Aorta (tissue), 5 donors: ENCODE data around the gene RCAN1. TPM values are rescaled to one million over a fixed set of nuclear protein-coding genes. Genes with fewer than 3 reads are reported as not detected.

Experiments used
- ATAC-seq: fragments of 200-7000 bp; cut with Tn5 transposase; one replicate; pipeline ENCODE4 v1.9.1; 2022; ENCODE audit warnings: moderate library complexity; ENCODE audit not compliant: low FRiP score
- DNase-seq, 2 donors: peaks; one replicate each; pipeline ENCODE4 v3.0.0-alpha.2; 2020
- H3K27ac ChIP-seq, 2 donors: one replicate each; pipeline ENCODE4 v1.5.1; 2013; ENCODE audit warnings: low read length in 2 of 2, mild to moderate bottlenecking in 2 of 2, moderate library complexity in 2 of 2, control low read depth in 1 of 2, inconsistent platforms in 1 of 2, low read depth in 1 of 2
- H3K27me3 ChIP-seq, 2 donors: one replicate each; pipeline ENCODE4 v1.6.1; 2013; ENCODE audit warnings: control low read depth in 1 of 2, low read length in 1 of 2, mild to moderate bottlenecking in 1 of 2, moderate library complexity in 1 of 2; ENCODE audit not compliant: insufficient read depth in 2 of 2, control insufficient read depth in 1 of 2
- H3K36me3 ChIP-seq, 2 donors: one replicate each; pipeline ENCODE4 v1.6.1; 2013; ENCODE audit warnings: control low read depth in 1 of 2, low read length in 1 of 2, mild to moderate bottlenecking in 1 of 2; ENCODE audit not compliant: insufficient read depth in 2 of 2, control insufficient read depth in 1 of 2
- H3K4me1 ChIP-seq, 2 donors: one replicate each; pipeline ENCODE4 v1.6.1; 2013; ENCODE audit warnings: low read length in 2 of 2, control low read depth in 1 of 2, mild to moderate bottlenecking in 1 of 2, moderate library complexity in 1 of 2; ENCODE audit not compliant: insufficient read depth in 2 of 2, control insufficient read depth in 1 of 2
- H3K4me3 ChIP-seq, 2 donors: one replicate each; pipeline ENCODE4 v1.5.1; 2013; ENCODE audit warnings: low read length in 2 of 2, control low read depth in 1 of 2, mild to moderate bottlenecking in 1 of 2
- H3K9me3 ChIP-seq: one replicate; pipeline ENCODE4 v1.6.1; 2013; ENCODE audit warnings: mild to moderate bottlenecking, low read length; ENCODE audit not compliant: control insufficient read depth
- WGBS, 2 donors: extraction: QIAGEN DNeasy Blood & Tissue Kit; methylation state at CpG; one replicate each; pipeline ENCODE4 v1.1.7; 2013; 5-methylcytosine and 5-hydroxymethylcytosine counted together
- intact Hi-C, 2 donors: fragments of 100-400 bp; cut with DNase I; formaldehyde crosslinking; loops; one replicate each; pipeline versions ENCODE4 v1.14.2 to v1.15.0; 2022
- polyA plus RNA-seq, 2 donors: library from polyadenylated mRNA; stranded (reverse); fragments of 200-250 nt; gene quantifications; one replicate each; pipeline ENCODE4 v1.2.3, GENCODE V29; 2013
- total RNA-seq, 2 donors: library from RNA; stranded (reverse); fragmentation: NEBNext Ultra II Directional; extraction: Animal tissue kit (Norgen Biotek cat#: 25700); gene quantifications; one replicate each; pipeline ENCODE4 v1.2.1, GENCODE V29; 2021
- donor health status: healthy with polysubstance abuse.
- donor health status: Bipolar disorder and iron deficiency.
- donor health status: DM: no; HTN: no; CAD: no.
- donor health status: DM: no; HTN: no; CAD: no.
- donor health status: DM: yes; HTN: yes; CAD: no.

RCAN1 gene
- total and polyA plus RNA-seq, 4 donors = 24.4 to 99.9 (median 40.5) TPM

DNA sequence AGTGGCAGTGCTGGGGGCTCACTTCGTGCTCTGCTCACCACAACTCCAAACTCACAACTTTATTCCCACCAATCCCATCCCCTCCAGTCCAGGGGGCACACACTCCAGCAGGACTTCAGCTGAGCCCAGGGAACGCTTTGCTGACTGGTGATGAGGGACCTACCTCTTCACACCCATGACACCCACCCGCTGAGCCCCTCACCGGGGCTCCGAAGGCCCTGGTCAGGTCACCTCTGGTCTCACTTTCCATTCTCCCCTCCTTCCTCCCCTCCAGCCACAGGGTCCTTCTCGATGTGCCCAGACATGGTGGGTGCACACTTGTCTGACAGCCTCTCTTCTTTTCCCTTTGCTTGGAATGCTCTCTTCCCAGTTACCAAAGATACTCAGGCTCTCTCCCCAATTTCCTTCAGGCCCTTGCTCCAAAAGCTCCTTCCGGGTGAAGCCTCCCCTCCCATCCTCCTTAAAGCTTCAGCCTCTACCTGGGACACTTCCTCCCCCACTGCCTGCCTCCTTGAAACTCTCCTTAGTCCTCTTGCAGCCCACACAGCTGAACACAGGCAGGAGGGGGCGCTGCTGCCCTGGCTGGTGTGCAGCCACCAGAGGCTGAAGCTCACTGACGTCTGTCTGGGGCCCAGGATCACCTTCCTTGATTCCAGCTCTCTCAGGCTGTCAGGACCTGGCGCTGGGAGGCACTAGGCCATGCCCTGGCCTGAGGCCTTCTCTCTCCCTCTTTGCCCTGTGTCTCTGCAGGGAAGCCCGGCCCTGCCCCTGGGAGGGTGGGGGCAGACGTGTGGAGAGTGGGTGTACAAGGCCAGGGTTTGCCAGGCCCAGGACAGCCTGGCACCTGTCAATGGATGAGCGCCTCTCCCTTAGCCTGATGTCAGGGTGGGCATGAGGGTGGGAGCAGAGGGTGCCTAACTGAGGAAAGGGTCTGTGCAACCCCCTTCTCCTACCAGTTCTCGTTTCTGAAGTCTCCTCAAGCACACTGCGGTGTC is 104.5 kb downstream of the RCAN1 start:
- WGBS, 2 donors = 70 to 73% methylated on average over 15 of the region's 15 CpGs
- H3K9me3 ChIP-seq = no peaks in the 10 kb centered on the region
- ATAC-seq = peak; percentile 83
- H3K4me1 ChIP-seq = no peaks in the 10 kb centered on the region
- peak; percentile 91 to 94 for DNase-seq
- no peaks in the 10 kb centered on the region for H3K36me3 ChIP-seq
- H3K27me3 ChIP-seq = no peaks in the 10 kb centered on the region
- no peak overlapping the region for H3K27ac ChIP-seq
- no peak overlapping the region for H3K4me3 ChIP-seq
- intact Hi-C loops = loop anchor here in 1 of 2 donors (1.0 kb wide), 1 partner anchor 93 kb away; no protein-coding TSS in a partner anchor

DNA sequence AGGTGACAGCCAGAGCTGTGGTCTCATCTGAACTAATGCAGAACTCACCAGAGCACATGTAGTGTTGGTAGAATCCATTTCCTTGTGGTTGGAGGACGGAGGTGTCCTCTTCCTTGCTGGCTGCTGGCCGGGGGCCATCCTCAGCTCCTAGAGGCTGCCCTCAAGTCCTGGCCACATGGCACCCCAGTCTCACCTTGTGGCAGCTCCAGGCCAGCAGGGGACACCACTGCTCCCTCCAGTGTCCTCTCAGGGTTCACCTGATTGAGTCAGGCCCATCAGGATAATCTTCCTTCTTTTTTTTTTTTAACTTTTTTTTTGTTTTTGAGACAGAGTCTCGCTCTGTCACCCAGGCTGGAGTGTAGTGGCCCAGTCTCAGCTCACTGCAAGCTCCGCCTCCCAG is 105.8 kb downstream of the RCAN1 start:
- ATAC-seq = no peak
- Histone ChIP-seq H3K27ac (no peak overlapping the region), H3K4me3 (no peak overlapping the region), H3K4me1 (no peaks in the 10 kb centered on the region), H3K36me3 (no peaks in the 10 kb centered on the region), H3K27me3 (no peaks in the 10 kb centered on the region), H3K9me3 (no peaks in the 10 kb centered on the region)
- no peak for DNase-seq
- intact Hi-C loops = no loop called here
- 89 to 96% methylated on average over 4 of the region's 4 CpGs for WGBS, 2 donors

DNA sequence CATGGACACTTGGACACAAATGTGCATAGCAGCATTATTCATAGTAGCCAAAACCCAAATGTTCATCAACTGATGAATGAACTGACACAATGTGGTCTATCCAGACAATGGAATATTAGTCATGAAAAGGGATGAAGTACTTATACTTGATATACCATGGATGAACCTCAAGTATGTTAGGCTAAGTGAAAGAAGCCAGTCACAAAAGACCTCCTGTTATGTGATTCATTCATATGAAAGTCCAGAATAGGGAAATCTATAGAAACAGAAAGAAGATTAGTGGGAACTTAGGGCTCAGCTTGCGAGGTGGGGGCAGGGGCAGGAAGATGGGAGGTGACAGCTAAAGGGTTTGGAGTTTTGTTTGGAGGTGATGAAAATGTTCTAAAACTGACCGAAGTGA is 110.3 kb downstream of the RCAN1 start:
- Histone ChIP-seq H3K9me3 (no peaks in the 10 kb centered on the region), H3K4me3 (no peak overlapping the region), H3K4me1 (no peaks in the 10 kb centered on the region), H3K27ac (no peak overlapping the region), H3K36me3 (no peaks in the 10 kb centered on the region), H3K27me3 (no peaks in the 10 kb centered on the region)
- intact Hi-C loops = no loop called here
- WGBS, 2 donors = 94 to 96% methylated on average over 2 of the region's 2 CpGs
- DNase-seq (no peak), ATAC-seq (no peak)

DNA sequence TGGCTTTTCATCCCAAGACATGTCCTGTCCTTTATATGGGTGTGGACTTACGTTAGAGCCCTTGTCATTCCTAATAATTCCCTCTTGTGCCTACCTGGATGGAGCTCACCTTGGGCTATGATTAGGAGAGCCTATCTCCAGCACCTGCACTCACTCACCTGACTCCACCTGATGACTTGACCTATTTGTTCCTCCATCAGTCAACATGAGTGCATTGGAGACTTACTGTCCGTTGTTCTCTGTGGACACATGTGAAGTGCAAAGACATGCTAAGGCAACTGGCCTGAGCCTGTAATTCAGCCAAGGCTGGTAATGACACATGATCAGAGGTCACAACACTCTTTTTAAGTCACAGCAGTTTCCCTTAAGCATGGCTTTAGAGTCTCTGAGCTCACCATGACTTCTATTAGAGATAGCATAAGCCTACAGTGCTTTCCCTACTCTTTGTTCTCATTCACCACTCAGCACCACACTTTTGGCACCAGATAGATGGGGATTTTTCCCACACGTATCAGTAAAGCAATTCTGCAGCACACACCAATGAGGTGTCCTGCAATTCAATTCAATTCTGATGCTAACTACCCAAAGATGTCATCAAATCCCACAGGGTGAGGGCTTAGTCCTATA is 112.3 kb downstream of the RCAN1 start:
- 82 to 85% methylated on average over 3 of the region's 3 CpGs for WGBS, 2 donors
- no peak overlapping the region for H3K27ac ChIP-seq
- H3K27me3 ChIP-seq = no peaks in the 10 kb centered on the region
- H3K9me3 ChIP-seq = peaks cover 8% of the 10 kb centered on the region
- intact Hi-C loops = no loop called here
- H3K36me3 ChIP-seq = no peaks in the 10 kb centered on the region
- no peaks in the 10 kb centered on the region for H3K4me1 ChIP-seq
- ATAC-seq (no peak), DNase-seq (no peak)
- H3K4me3 ChIP-seq = no peak overlapping the region

DNA sequence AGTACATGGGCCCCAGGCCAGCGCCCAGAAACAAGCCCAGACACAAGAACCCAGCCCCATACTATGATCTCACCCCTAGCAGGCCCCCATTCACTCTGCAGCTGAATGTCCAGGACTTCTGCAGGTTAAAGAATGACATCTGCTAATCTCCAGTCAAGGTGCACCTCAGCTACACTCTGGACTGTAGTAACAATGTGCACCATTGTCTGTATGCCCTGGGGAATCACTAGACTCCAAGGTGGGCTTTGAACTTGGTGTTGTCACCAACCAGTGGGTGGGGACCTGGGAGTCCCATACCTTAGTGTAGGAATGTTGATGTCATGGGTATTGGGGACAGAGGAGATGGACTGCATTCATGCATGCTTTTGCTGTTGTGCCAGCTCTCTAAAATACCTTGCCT is 113.2 kb downstream of the RCAN1 start:
- intact Hi-C loops = no loop called here
- DNase-seq = no peak
- Histone ChIP-seq H3K36me3 (no peaks in the 10 kb centered on the region), H3K9me3 (peaks cover 8% of the 10 kb centered on the region), H3K4me3 (no peak overlapping the region), H3K27ac (no peak overlapping the region), H3K4me1 (no peaks in the 10 kb centered on the region), H3K27me3 (no peaks in the 10 kb centered on the region)
- ATAC-seq = no peak
- WGBS, 2 donors = 75 to 79% methylated on average over 1 of the region's 1 CpG

DNA sequence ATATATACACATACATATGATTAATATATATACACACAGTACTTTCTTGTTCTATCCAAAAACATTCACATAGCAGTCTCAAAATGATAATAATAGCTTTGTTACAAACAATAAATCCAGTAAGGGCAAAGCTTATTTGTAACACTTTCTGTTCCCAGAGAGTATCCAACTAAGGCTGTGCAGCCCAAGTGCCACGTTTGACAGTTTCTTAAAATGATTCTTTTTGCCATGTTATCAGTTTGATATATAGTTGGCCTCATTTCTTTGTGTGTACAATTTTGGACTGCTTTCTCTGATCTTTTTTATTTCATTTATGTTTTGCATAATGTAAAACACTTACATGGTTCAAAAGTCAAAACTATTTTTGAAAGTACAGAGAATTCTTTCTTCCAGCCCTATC is 114.7 kb downstream of the RCAN1 start:
- no peaks in the 10 kb centered on the region for H3K4me1 ChIP-seq
- WGBS, 2 donors = 45 to 54% methylated on average over 1 of the region's 1 CpG
- intact Hi-C loops = no loop called here

DNA sequence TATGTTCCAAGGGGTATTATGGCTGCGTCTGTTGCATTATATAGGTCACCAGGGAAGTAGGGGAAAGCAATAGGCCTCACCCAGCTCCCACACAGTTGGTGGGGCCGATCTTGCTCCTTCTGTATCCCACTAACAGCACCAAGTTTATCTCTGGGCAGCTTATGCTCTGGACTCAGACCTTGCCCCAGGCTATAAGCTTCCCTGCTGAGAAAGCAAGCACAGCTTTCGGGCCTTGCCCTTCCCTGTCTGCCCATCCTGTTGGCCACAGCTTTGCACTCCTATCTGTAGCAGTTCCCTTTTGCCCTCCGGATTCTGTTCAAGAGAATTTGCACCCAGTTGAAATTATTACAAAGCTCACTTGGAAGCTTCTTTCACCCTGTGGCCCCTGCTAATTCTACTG is 115.8 kb downstream of the RCAN1 start:
- ATAC-seq (no peak), DNase-seq (no peak)

More for the DNA sequence above, 114.7 kb downstream of the RCAN1 start:
- no peak overlapping the region for H3K4me3 ChIP-seq
- H3K9me3 ChIP-seq = peaks cover 8% of the 10 kb centered on the region
- ATAC-seq (no peak), DNase-seq (no peak)
- no peaks in the 10 kb centered on the region for H3K27me3 ChIP-seq
- H3K36me3 ChIP-seq = no peaks in the 10 kb centered on the region
- H3K27ac ChIP-seq = no peak overlapping the region

DNA sequence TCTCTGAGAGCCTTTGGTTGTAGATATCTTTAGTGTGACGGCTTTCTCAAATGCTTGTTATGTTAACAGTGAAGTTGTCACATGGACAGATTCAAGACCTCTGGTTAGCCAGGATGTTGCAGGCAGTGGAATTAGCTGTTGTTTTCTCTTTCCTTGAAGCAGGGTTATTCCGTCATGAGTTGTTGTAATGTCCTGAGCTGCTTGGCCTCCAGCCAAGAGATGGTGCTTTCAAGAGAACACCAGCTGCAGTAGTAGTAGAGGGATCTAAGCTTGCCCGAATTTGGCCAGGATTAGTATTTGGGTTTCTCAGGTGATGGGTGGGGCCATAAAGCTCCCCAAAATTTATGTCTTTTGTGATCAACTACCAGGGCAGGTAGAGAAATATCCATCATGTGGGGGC is 116.3 kb downstream of the RCAN1 start:
- Histone ChIP-seq H3K27ac (no peak overlapping the region), H3K9me3 (peaks cover 8% of the 10 kb centered on the region), H3K4me3 (no peak overlapping the region), H3K4me1 (no peaks in the 10 kb centered on the region), H3K36me3 (no peaks in the 10 kb centered on the region), H3K27me3 (no peaks in the 10 kb centered on the region)
- intact Hi-C loops = no loop called here
- no peak for ATAC-seq
- DNase-seq = no peak
- WGBS, 2 donors = 60 to 62% methylated on average over 3 of the region's 3 CpGs

More for the DNA sequence above, 115.8 kb downstream of the RCAN1 start:
- no peaks in the 10 kb centered on the region for H3K27me3 ChIP-seq
- H3K4me1 ChIP-seq = no peaks in the 10 kb centered on the region
- H3K4me3 ChIP-seq = no peak overlapping the region
- H3K9me3 ChIP-seq = peaks cover 8% of the 10 kb centered on the region
- no peak overlapping the region for H3K27ac ChIP-seq
- intact Hi-C loops = no loop called here
- 76 to 88% methylated on average over 4 of the region's 4 CpGs for WGBS, 2 donors
- no peaks in the 10 kb centered on the region for H3K36me3 ChIP-seq
